ENCODE measurements around the gene CKAP5.
"Not testable (repeated sequence)": the region's sequence is repeated elsewhere in the genome, so short reads cannot be mapped to it uniquely, and the experiment has no call there.

Gene CKAP5

GRCh38 chr11:46726206-46726862, 119.7 kb downstream of the CKAP5 start:
- no peak for DNase-seq (ENCODE audit: low spot score)

GRCh38 chr11:46725338-46726205, 120.5 kb downstream of the CKAP5 start:
- no peak for DNase-seq (ENCODE audit: low spot score)

GRCh38 chr11:46724088-46724487, 122.0 kb downstream of the CKAP5 start:
- DNase-seq (ENCODE audit: low spot score) = no peak

GRCh38 chr11:46723359-46723680, 122.8 kb downstream of the CKAP5 start:
- DNase-seq (ENCODE audit: low spot score) = no peak

GRCh38 chr11:46722566-46723358, 123.3 kb downstream of the CKAP5 start:
- no peak for DNase-seq (ENCODE audit: low spot score)

- DNase-seq (ENCODE audit: low spot score) = no peak
Measured at GRCh38 chr11:46721286-46721685, 124.8 kb downstream of the CKAP5 start.

GRCh38 chr11:46719543-46720218, 126.4 kb downstream of the CKAP5 start:
- DNase-seq (ENCODE audit: low spot score) = no peak

- no peak for DNase-seq (ENCODE audit: low spot score)
Measured at GRCh38 chr11:46719048-46719542, 127.0 kb downstream of the CKAP5 start, which contains the start of gene F2. Gene F2 (plus strand): TSS chr11:46719213. CDS start chr11:46719236, 23 bp downstream.

GRCh38 chr11:46718155-46719019, 127.7 kb downstream of the CKAP5 start:
- no peak for DNase-seq (ENCODE audit: low spot score)

GRCh38 chr11:46717825-46718154, 128.3 kb downstream of the CKAP5 start:
- DNase-seq (ENCODE audit: low spot score) = not testable (repeated sequence)

GRCh38 chr11:46712874-46713576, 133.1 kb downstream of the CKAP5 start:
- no peak for DNase-seq (ENCODE audit: low spot score)

GRCh38 chr11:46711303-46711702, 134.8 kb downstream of the CKAP5 start:
- DNase-seq (ENCODE audit: low spot score) = no peak

- no peak for DNase-seq (ENCODE audit: low spot score)
Measured at GRCh38 chr11:46710821-46711269, 135.2 kb downstream of the CKAP5 start.

GRCh38 chr11:46709351-46709750, 136.7 kb downstream of the CKAP5 start:
- DNase-seq (ENCODE audit: low spot score) = not testable (repeated sequence)

GRCh38 chr11:46706886-46707285, 139.2 kb downstream of the CKAP5 start:
- DNase-seq (ENCODE audit: low spot score) = no peak

- no peak for DNase-seq (ENCODE audit: low spot score)
Measured at GRCh38 chr11:46705070-46705688, 140.9 kb downstream of the CKAP5 start.

GRCh38 chr11:46701078-46701654, 144.9 kb downstream of the CKAP5 start:
- no peak for DNase-seq (ENCODE audit: low spot score)

- peak; percentile 99 for DNase-seq (ENCODE audit: low spot score)
Measured at GRCh38 chr11:46700241-46701077, 145.6 kb downstream of the CKAP5 start, which contains the start of the genes ARHGAP1 and ZNF408. Gene ARHGAP1 (minus strand): TSS chr11:46700619. CDS start chr11:46696107, 4,512 bp downstream. Gene ZNF408 (plus strand): TSS chr11:46701031. CDS start chr11:46701048, 17 bp downstream.
